A549 treated with CORT108297 at 1 μM for 4 hours (cell line): Measurements from ENCODE around the gene USP44. TPM values are rescaled to one million over a fixed set of nuclear protein-coding genes. Genes with fewer than 3 reads are reported as not detected.

ENCODE experiments used
- total RNA-seq: library from RNA; stranded (reverse); fragments of 200-300 nt; extraction: Qiagen RNA extraction; gene quantifications from 5 replicates; pipeline ENCODE4 v1.2.3, GENCODE V29; 2022

The USP44 gene
- total RNA-seq: 0.05 to 0.23 TPM (median 0.13 TPM) in 5 replicates

DNA sequence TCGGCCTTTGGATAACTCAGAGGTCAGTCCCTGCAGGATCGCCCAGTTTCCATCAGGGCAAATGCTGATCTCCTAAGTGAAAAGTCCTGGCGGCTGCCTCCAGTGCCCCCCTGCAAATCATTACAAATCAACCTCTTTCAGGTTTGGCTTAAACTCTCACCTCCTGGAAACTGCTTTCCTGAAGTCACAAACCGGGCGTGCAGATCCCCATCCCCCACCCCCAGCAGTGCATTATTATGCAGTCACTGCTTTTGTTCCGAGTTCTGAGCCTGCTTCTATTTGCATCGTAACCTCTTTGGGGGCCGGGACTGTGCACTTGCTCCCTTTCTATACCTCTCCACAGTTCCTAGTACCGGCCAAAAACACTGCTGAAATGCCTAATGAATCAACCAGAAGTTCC, at the start of gene USP44:
TSS of gene USP44 (minus strand) at position 172 of the 400 bp plus-strand sequence. CDS start 17,220 bp downstream, outside the sequence.

DNA sequence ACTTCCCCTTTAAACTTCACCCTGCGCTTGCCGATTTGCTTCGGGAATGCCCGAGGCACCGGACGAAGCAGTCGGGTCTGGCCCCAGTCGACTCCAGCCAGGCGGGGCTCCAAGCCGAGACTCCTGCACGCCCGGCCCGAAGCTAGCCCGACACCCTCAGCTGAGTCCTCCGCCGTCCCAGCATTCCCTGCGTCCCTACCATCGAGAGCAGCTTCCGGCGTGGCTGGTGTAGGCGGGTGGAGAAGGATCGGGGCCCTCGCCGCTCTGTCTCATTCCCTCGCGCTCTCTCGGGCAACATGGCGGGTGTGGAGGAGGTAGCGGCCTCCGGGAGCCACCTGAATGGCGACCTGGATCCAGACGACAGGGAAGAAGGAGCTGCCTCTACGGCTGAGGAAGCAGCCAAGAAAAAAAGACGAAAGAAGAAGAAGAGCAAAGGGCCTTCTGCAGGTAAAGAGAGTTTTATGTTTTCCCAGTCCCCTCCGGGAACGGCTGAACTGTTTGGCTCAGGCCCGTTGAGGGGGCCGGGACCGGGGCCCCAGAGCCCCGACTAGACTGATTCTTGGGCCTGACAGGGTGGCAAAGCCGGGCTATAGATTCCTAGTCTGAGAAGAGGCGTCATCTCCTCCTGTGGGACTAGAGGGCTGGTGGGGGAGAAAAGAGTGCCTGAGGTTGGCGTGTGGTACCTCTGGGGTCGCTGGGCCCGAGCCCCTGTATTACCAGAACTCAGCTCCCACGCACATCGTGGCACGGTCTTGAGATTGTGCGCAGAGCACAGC, 77.2 kb downstream of the USP44 start, which contains the start of gene METAP2:
TSS of gene METAP2 (plus strand) at position 269 of the 776 bp plus-strand sequence. CDS start at position 297, 28 bp downstream.

Other genes with a start within 250 kb of the USP44 start
- gene METAP2, start 77.3 kb downstream of the USP44 start, total RNA-seq: 123 to 207 TPM (median 126 TPM) in 5 replicates
- gene NTN4, start 239.3 kb upstream of the USP44 start, total RNA-seq: 44.5 to 54.5 TPM (median 50.9 TPM) in 5 replicates